Fibroblast of skin of right quadriceps (primary cell): ENCODE data around the gene CLTCL1.

Experiments used
- DNase-seq: peaks from one replicate; pipeline ENCODE4 v3.0.0-alpha.2; 2013

CLTCL1 gene

DNA sequence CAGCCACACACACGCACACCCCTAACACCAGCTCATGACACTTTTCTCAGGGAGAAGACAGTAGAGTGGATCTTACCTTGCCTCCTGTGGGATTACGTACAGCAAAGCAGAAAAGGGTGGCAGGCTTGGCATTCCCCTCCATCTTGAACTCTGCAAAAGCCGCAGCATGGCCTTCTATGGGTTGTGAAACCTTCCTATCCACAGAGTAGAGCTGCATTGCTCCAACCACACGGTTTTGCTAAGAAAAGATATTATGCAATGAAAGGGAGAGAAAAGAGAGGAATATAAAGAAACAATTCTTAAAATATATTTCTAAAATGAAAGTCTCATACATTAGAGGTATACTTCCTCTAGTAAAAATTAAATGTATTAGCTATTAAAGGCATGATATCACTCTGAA is 48.8 kb downstream of the CLTCL1 start:
- no peak for DNase-seq

DNA sequence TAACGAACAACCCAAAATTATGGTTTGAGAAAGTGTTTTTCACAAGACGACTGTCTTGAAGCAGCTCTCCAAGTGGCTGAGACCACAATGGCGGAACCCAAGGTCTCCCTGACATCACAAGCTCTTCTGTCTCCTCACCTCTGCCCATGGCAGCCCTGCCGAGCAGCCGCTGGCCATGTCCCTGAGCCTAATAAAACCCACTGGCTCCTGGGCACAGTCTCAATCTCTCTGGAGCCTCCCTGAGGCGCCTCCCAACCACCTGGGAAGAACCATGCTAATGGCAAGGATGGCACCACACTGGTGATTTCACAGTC is 50.0 kb downstream of the CLTCL1 start:
- DNase-seq: no peak

DNA sequence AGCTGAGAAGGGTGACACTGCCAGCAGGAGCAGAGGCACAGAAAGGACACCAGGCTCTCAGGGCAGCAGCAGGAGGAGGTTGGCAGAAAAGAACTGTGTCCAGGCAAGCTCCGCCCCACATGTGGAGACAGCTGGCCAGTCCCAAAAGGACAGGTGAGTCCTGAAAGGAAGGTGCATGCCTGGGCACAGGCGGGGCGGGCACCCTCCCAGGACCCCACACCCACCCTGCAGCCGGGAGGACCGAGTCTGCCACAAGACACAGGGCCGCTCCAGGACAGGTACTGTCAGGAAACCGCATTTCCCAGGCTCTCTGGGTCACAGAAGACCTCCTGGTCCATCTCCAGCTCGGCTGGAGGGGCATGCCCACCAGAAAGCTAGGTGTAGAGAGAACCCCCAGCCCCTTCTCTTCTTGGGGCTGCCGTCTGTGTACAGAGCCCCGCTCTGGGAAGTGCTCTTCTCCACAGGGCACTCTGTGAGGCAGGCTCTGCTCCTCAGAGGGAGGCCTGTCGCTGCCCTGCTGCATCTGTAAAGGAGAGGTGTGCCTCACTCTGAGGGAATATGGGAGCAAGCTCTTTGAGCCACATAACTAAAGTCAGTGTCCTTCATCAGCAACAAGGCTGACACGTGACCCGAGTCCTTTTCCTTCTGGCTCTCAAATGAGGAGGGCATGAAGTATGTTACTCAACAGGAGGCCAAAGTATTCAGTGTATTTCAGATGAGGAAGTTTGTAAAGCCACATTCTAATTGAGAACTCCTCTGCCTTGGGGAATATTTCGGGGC is 50.5 kb downstream of the CLTCL1 start:
- DNase-seq: no peak

DNA sequence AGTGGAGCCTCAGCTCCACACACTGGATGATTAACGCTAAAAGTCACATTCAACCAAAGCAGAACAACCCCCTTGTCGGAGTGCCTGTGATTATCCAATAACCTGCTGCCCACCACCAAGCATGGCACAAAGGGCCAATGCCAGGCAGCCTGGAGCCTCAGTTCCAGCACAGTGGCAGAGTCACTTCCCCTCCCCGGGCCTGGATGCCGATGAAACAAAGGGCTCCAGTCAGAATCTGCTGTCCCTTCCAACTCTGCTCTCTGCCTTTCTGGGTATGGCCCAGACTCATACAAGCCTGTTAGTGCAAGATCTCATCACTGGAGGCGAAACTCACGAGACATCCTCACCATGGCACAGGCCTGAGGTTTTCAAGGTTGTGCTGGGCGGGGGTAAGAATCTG is 52.1 kb downstream of the CLTCL1 start:
- no peak for DNase-seq

DNA sequence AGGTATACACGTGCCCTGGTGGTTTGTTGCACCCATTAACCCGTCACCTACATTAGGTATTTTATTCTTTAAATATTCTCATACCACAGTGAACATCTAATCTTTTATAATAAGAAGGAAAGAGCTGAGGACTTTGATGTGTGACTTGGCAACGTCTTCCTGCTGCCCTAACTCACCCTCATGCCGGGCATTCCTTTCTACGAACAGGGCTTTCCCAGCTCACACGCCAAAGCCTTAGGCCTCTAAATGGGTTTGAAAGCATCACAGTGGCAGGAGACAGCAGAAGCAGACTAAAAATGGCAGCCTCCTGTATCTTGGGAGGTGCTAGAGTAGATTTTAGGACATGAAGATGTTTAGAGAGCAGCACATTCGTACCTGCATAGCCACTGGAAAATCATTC is 52.6 kb downstream of the CLTCL1 start:
- no peak for DNase-seq

DNA sequence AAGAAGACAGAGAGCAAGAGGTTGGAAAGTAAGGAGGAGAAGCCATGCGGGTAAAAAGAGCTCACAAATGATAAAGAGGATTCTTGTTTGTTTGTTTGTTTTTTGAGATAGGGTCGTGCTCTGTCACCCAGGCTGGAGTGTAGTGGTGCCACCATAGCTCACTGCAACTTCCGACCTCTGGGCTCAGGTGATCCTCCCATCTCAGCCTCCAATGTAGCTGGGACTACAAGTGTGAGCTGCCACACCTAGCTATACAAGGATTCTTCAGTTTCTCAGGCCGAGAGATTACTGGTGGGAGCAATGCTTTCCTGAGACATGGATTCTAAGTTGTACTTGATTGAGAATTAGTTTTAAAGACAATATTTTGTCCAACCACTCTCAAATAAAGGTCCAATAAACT is 55.6 kb downstream of the CLTCL1 start:
- no peak for DNase-seq

DNA sequence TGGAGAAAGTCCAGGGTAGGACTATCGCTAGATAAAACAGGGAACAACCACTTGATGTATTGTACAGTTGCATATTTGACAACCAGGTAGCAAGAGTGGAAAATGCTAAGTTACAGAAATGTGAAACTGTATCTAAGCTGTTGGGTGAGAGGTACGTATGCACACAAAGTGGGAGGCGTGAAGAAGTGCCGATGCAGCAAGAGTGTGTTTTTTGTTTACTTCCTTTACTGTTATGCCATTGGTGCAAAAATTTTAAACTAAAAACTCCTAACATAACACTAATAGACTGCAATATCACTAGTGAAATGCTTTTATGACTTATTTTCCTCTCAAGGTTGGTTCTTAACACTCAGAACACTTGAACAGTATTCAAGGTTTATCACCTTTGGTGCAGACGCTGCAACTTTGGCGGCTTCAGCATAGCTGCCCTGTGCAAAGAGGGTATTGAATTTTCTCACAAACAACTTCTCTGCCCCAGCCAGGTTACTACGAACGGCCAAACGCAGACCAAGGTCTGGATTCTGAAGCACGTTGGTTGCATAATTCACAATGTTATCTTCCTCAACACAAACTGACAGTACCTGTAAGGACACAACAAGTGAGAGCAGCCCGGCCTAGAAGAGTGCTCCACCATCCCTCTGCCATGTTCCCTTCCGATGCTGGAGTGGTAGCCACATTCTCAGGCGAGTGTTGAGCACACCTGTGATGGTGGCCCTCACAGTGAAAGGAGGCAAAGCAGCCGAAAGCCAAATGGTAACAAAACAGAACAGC is 57.2 kb downstream of the CLTCL1 start:
- DNase-seq: no peak

DNA sequence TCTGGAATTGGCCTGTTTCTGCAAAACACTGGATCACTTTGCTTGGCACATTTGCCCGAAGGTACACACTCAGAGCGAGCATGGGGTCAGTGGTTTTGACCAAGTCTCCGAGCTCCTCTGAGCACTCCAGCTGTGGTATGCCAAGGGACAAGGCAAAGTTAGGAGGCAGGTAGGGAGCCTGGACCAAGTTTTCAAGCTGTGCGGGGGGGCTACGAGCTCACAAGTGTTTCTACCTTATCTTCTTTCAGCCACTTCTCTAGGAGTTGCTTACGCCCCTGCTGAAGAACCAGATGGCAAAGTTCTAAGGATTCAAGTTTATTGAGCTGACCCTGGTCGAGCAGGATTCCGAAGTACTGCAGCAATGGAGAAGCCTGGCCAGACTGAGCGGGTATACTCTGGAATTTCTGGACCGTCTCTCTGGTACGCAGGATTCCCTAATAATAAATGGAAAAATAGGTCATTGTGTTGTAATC is 58.3 kb downstream of the CLTCL1 start:
- DNase-seq: no peak

DNA sequence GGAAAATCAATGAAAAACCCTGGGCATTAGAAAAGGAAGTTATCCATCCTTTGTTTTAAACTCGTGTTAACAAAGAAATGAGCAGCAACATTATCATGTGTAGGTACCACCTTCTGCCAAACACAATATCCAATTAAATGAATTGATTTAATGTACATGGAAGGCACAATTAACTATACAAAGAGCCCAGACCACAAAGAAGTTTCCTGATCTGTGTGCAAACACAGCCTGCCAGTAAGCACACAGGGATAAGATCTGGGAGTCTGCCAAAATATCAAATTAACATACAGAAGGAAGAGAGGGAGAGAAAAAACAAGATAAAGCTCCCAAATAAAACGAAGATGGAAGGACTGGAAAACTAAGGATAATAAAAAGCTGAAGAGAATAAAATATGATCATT is 58.9 kb downstream of the CLTCL1 start:
- DNase-seq: no peak

DNA sequence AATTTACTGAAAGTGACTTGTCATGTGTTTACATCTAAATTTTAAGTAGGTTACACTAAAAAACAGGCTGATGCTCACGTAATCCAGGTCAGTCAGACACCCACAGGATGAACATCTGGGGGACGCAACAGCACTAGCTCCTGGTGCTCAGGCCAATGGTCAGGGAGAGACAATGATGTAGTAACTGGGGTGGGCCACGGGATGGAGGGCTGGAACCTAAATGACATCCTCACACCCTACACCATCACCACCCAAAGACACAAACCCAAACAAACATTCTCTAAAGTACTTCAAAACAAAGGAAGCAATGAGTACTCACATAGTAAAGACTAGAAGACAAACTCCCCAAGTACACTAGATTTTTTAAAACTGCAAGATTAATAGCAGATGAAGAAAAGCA is 59.5 kb downstream of the CLTCL1 start:
- DNase-seq: no peak

DNA sequence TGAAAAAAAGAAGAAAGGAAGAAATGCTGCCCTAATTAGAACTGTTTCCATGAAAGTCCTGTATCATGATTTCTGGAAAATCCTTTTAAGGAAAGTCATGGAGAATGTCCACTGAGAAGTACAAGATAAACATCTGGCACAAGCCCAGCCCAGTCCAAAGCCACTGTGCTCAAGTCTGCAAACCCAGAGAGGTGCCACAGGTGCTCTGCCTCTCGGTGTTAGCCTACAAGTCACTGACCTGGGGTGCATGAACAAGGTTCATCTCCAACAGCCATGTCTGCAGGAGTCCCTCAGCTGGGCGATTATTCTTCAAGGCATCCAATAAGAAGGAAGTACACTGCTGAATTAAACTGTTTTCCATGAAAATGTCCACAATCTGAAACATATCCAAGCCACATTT is 61.9 kb downstream of the CLTCL1 start:
- DNase-seq: no peak

DNA sequence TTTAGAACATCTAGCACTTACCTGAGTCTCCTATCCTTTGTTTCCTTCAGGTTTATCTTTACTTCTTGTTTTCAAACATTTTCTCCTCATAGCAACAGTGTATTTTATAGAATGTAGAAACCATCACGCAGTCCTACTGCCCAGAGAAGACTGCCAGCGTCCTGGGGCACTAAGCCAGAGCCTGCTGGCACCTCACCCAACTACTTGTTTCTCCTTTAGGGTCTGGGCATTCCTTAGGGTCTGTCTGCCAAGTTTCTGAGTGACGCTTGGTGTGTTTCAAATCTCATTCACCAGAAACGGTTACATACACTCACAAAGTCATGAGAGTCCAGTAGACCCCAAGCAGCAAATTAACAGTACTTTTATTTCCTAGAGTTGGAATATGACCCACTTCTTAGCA is 63.3 kb downstream of the CLTCL1 start:
- DNase-seq: no peak

DNA sequence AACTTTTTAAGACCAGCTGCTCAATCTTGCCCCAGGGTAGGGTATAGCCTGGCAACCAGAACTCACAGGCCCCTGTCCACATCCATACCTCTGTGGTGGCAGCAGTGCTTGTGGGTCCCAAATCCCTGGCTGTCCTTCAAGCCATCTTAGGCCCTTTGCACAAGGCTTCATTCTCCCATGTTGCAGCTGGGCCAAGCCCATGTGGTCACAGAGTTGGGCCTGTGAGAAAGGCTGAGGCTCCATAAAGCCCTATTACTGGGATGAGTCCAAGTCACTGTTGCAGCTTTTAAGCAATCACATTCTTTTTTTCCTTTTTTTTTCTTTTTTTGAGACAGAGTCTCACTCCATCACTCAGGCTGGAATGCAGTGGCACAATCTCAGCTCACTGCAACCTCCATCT is 65.1 kb downstream of the CLTCL1 start:
- no peak for DNase-seq

DNA sequence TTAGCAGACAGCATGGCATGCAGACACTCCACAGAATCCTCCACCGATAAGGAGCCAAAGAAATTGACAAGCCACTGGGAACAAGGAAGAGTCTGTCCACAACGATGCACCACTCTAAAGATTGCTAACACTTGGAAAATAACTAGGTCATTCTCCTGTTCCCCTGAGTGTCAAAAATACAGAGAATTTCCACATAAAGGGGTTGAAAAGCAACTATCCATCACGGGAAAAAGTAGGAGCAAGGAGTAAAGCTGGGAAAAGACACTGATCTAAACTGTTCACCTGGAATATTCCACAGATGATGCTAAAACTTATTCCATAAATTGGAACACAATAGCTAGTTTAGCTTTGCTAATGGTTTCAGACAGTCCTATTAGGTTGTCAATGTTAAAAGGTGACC is 66.0 kb downstream of the CLTCL1 start:
- no peak for DNase-seq

DNA sequence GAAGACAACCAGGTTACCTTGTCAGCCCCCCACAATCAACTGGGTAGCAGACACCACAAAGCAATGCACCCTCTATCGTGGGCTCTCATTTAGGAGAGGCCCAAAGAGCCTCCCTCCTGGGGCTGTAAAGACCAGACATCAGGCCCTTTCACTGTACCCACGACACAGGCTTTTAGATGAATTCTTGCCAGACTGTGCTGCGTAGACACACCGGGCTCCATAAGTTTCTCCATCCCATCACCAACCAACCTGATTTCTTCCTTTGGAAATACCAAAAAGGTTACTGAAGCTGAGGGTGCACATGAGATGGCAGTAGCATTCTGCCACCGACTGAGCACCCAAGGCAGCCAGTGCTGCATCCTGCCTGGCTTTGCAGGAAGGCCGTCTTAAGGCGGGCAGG is 66.5 kb downstream of the CLTCL1 start:
- DNase-seq: no peak

DNA sequence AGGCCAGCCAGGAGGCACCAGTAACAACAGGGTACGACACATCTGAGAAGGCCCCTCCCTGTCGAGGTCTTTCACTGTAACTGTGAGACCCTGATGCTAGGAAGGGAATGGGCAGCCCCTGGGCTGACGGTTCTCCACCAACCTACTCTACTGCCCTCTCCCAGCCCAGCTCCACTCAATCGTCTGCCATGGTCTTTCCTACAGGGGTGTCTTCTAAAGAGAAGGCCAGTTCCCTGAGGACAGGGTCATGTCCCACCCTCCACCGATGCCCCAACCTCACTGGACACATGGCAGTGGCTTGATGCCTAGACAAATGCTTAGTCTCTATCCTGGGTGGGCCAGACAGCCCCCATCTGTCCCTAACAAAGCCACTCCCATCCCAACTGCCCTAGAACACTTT is 67.0 kb downstream of the CLTCL1 start:
- DNase-seq: no peak

DNA sequence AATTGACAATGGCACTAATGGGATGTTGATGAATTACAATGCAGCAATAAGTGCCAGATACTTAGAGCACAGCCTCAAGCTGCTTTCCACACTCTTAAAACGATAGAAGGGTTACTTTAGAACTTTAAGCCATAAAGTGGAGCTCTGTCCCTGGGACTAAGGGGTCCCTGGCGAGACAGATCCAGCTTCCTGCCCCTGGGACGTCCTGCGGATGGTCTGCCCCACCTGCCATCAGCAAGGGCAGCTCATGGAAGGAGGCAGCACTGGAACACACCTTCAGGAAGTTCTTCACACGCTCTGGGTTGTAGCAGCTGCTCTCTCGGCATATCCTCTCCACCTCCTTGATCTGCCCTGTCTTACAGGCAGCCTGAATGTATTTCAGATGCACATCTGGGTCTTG is 67.9 kb downstream of the CLTCL1 start:
- DNase-seq: no peak

DNA sequence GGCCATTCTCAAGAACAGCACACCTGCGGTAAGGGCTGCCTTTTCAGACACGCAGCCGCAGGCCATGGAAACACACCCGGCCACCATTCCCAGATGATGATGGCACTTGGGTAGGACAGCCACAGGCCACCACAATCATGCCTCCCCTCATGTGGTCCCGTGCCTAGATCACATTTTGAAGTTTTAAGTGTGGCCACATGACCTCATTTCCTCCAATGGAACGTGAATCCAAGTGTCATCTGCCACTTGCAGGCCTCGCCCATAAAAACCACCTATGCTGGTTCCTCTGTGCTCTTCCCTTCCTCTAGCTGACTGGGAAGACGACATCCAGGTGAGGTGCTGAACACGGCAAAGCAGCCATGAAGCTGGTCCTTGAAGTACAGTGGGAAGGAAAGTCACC is 68.4 kb downstream of the CLTCL1 start:
- no peak for DNase-seq

DNA sequence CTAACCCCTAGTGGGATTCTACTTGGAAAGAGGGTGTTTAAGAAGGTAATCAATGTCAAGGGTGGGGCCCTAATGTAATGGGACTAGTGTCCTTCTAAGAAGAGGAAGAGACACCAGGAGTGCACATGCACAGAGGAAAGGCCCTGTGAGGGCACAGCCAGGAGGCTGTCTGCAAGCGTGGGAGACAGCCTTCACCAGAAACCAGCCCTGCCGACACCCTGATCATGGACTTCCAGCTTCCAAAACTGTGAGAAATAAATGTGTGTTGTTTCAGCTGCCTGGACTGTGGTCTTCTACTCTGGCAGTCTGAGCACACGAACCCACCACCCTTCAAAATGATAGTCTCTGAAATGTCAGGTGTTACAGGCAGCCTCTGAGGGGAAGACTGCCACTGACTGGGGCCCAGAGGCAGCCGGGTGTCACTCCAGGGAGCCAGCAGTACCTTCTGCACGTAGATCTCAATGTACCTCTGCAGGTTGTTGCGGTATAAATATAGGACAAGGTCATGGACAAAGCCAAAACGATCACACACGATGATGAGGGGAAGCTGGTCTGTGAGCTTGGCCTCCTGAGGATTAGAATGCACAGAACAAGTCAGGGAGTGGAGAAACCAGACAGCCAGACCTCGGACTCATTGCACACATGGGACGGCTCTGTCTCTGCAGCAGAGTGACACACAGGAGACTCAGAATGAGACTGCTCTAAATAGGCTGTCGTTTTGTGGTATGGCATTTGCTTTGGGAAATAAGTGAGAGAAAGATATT is 69.1 kb downstream of the CLTCL1 start:
- DNase-seq: no peak

DNA sequence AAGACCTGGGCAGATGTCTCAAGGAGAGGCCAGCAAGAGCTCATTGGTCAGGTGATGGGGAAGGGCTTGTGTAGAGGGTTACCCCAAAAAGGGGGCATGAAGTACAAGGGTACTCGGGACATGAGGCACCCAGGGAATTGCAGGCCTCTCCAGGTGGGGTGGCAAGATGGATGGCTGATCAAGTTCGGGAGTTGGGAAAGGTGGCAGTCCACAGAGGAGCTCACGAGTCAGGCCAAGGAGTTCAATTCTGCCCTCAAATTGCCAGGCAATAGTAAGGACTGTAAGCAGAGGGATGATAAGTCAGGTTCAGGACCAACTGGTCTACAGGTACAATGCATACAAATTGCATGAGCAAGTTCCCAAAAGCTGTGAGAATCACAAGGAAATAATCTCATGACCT is 70.7 kb downstream of the CLTCL1 start:
- DNase-seq: no peak

DNA sequence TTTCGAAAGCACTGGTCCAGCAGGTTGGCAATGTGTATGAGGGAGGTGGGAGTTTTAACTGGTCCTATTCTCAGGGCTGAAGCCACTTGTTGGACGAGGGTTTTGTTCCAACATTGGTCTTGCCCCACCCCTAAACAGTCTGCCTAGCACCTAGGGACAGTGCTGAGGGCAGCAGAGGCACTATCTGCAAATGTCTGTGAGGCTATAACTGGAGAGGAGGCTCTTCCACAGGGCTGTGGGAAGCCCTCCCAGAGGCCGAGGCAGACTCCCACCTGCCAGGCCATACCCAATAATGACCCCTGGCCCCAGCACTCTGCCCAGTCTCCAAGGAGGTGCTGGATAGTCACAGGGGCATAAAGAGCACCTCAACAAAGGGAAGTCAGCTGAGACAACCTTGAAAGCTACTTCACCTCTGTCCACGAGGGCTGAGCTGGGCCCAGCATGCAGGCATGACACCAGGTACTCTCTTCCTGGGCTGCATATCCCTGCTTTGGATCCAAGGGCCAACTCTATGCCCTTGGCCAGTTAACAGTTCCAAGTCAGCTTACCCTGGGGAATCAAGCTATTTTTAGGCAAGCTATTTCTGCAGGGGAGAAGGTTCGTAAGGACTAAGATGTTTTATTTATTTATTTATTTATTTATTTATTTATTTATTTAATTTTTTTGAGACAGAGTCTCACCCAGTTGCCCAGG is 72.8 kb downstream of the CLTCL1 start:
- no peak for DNase-seq

DNA sequence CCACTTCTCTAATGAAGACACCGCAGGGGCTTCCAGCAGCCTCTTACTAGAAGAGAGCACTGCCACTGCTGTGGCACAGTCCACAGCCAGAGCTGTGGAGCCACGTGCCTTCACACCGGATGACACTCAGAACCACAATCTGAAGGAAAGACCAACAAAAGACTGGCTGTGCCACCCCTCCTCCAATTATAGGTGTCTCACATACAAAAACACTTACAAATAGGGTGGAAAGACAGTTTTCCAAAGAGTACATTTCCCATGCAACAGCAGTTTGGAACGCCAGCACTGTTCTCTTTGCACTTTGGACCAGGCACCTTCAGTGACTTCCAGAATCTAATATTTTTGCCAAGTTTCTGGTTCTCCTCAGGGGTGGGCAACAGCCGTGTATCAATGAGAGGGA is 74.9 kb downstream of the CLTCL1 start:
- DNase-seq: no peak

DNA sequence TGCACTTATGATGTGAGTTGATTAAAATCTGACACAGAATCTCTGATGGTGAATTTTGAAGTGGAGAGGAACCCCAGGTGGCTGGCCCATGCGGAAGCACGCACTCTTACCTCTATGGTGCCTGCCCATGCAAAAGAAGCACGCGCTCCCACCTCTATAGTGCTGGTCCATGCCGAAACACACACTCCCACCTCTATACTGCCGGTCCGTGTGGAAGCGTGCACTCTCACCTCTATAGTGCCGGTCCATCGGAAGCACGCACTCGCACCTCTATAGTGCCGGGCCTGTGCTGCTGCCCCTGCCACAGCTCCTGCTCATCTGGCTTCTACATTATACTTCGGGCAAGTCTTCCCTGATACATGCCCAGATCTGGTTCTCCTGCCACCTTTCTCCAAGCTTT is 76.2 kb downstream of the CLTCL1 start:
- DNase-seq: no peak
